Islet of Langerhans (tissue), 1 donor: ENCODE measurements around the gene FYN.

Source experiments
- FAIRE-seq: peaks from one replicate; lab custom pipeline; 2011; peaks lifted over from hg19 to GRCh38; lab: Jason Lieb, UNC

The FYN gene

GRCh38 chr6:111724505-111724904 is 148.7 kb downstream of the FYN start:
- FAIRE-seq = no peak

GRCh38 chr6:111724039-111724438 is 149.2 kb downstream of the FYN start:
- FAIRE-seq = no peak

- no peak for FAIRE-seq
Measured at GRCh38 chr6:111723412-111723970, 149.8 kb downstream of the FYN start.

- FAIRE-seq = no peak
Measured at GRCh38 chr6:111722179-111722731, 151.0 kb downstream of the FYN start.

GRCh38 chr6:111721753-111722154 is 151.5 kb downstream of the FYN start:
- FAIRE-seq = no peak

GRCh38 chr6:111720931-111721496 is 152.2 kb downstream of the FYN start:
- no peak for FAIRE-seq

- FAIRE-seq = no peak
Measured at GRCh38 chr6:111718990-111719389, 154.3 kb downstream of the FYN start.

- FAIRE-seq = no peak
Measured at GRCh38 chr6:111718326-111718725, 154.9 kb downstream of the FYN start.

GRCh38 chr6:111717621-111718020 is 155.6 kb downstream of the FYN start:
- FAIRE-seq = no peak

GRCh38 chr6:111716325-111716724 is 156.9 kb downstream of the FYN start:
- no peak for FAIRE-seq

GRCh38 chr6:111715321-111715720 is 157.9 kb downstream of the FYN start:
- no peak for FAIRE-seq

- FAIRE-seq = no peak
Measured at GRCh38 chr6:111714416-111715270, 158.6 kb downstream of the FYN start.

GRCh38 chr6:111713811-111714210 is 159.4 kb downstream of the FYN start:
- FAIRE-seq = no peak

GRCh38 chr6:111713236-111713635 is 160.0 kb downstream of the FYN start:
- no peak for FAIRE-seq

GRCh38 chr6:111711984-111712752 is 161.1 kb downstream of the FYN start:
- FAIRE-seq = no peak

GRCh38 chr6:111711476-111711875 is 161.8 kb downstream of the FYN start:
- FAIRE-seq = no peak

- FAIRE-seq = no peak
Measured at GRCh38 chr6:111710911-111711310, 162.3 kb downstream of the FYN start.

- peak; percentile 77 for FAIRE-seq
Measured at GRCh38 chr6:111710439-111710838, 162.8 kb downstream of the FYN start.

GRCh38 chr6:111709615-111710398 is 163.4 kb downstream of the FYN start:
- peak; percentile 99 for FAIRE-seq

GRCh38 chr6:111709201-111709600 is 164.1 kb downstream of the FYN start:
- no peak for FAIRE-seq

GRCh38 chr6:111707773-111708172 is 165.5 kb downstream of the FYN start:
- FAIRE-seq = no peak
